Measurements from ENCODE around the gene ARHGEF28.

DNA sequence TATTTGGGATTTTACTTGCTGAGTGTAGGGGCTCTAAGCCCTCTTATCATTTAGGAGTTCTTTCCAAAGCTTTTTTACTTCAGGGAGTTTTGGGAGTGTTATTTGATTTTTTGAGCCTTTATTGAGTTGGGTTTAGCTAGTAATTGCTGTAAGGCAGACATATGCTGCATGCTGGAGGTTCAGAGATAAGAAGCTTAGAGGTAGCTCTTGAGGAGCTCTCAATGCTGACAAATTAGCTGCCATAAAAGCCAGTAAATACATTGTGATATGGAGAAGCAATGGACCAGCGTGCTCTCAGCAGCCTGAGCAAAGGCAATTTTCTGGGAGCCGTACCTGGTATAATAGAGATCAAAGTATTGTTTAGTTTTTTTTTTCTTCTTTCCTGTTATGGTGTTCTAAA is 11.6 kb downstream of the ARHGEF28 start:
- TF ChIP-seq ZNF274 (IDR thresholded peaks at IDR 0.05; ENCODE audit: low read depth, low read length): no peak
- TF ChIP-seq YY1 (IDR thresholded peaks at IDR 0.05; ENCODE audit: insufficient read depth, insufficient read length): no peak
